HG02798 (cell line): ENCODE results near the gene SLC7A14.

Source experiments
- ATAC-seq: cut with Tn5 transposase; IDR thresholded peaks from one replicate; pipeline ENCODE4 v1.9.1; 2021; ENCODE audit warnings: mild to moderate bottlenecking; ENCODE audit not compliant: unreplicated experiment, poor library complexity

The SLC7A14 gene

DNA sequence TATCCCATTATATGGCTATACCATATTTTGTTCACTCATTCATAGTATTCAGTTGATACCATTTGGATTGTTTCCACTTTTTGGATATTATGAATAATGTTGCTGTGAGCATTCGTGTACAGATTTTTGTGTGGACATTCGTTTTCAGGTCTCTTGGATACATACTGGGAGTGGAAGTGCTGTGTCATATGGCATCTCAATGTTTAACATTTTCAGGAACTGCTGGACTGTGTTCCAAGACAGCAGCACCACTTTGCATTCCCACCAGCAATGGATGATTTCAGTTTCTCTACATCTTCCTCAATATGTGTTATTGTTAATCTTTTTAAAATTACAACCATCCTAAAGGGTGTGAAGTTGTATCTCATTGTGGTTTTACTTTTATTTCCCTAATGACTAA is 34.6 kb downstream of the SLC7A14 start:
- no peak for ATAC-seq

DNA sequence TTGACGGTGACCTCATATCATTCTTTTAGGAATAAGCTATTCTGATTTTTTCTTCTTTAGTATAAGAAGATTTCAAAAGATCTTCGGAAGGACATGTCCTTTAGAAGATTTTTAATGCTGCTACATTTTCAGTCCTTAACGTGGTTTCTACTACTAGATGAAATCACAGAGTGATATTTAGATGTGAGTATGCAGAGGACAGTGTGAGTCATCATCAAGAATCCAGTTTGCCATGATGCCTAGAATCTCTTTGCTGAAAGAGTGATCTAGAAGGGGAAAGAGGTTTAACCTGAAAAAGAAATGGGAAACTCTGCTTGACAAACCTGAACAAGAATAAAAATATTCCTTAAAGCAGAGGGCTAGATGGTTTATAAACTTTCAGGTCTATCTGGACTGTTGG is 43.2 kb downstream of the SLC7A14 start:
- no peak for ATAC-seq

DNA sequence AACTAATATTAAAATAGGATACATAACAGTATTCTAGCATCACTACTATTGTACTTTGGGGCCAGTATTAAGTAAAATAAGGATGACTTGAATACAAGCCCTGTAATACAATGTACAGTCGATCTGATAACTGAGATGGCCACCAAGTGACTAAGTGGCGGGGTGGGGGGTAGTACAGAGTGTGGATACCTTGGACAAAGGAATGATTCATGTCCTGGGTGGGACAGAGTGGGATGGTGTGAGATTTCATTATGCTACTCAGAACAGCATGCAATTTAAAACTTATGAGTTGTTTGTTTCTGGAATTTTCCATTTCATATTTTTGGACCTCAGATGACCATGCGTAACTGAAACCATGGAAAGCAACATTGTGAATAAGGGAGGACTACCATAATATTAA is 46.0 kb downstream of the SLC7A14 start:
- no peak for ATAC-seq

DNA sequence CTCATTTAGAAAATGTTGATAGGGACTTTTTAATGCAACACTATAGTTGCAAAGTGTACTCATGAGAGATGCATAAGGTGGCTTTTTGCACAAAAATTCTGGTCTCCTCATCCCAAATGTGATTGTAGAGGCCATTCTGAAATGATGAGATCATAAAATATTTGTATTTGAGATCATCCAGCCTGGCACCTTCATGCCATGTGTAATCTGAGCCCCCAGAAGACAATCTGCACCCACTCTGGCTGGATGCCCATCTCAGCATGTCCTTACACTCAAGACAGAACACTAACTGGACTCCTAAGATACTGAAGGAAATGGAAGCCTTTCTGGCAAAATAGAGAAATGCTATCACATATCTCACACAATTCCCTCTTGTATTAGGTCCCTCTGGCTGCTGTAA is 49.2 kb downstream of the SLC7A14 start:
- ATAC-seq, result no peak

- no peak for ATAC-seq
Measured at GRCh38 chr3:170534227-170534626, 51.6 kb downstream of the SLC7A14 start.

GRCh38 chr3:170532573-170532972 is 53.3 kb downstream of the SLC7A14 start:
- no peak for ATAC-seq

- ATAC-seq, result no peak
Measured at GRCh38 chr3:170531657-170532335, 54.1 kb downstream of the SLC7A14 start.

- ATAC-seq, result no peak
Measured at GRCh38 chr3:170531054-170531453, 54.8 kb downstream of the SLC7A14 start.

- no peak for ATAC-seq
Measured at GRCh38 chr3:170529912-170530311, 56.0 kb downstream of the SLC7A14 start.

DNA sequence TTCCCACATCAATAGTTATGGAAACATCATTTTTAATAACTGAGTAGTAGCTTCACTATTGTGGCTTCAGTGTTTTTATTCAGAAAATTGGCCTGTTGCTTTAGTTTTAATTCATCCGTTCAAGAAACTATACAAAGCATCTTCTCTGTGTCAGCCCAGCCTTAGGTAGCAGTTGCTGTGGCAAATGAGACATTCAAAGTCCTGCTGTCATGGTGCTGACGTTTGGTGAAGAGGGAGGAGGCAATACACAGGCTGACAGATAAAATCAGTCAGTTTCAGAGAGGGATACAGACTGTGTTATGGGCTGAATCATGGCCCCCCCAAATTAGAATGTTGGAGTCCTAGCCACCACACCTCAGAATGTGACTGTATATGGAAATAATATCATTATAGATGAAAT is 56.5 kb downstream of the SLC7A14 start:
- no peak for ATAC-seq

DNA sequence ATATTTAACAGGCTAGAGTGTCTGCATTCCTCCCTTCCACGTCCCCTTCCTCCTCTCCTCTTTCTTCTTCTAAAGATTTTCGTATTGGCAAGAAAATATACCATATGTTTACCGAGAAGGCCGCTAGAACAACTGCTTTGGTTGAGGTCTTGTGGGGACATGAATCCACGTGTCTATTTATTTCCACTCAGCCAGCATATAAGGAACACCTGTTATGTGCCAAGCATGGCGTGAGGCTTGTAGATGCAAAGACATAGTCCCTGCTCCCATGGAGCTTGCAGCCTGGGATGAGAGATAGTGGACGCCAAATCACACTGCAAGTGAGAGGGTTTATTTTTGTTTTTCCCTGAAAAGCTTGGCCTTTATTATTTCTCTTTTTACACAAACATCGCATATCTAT is 57.1 kb downstream of the SLC7A14 start:
- ATAC-seq, result no peak

DNA sequence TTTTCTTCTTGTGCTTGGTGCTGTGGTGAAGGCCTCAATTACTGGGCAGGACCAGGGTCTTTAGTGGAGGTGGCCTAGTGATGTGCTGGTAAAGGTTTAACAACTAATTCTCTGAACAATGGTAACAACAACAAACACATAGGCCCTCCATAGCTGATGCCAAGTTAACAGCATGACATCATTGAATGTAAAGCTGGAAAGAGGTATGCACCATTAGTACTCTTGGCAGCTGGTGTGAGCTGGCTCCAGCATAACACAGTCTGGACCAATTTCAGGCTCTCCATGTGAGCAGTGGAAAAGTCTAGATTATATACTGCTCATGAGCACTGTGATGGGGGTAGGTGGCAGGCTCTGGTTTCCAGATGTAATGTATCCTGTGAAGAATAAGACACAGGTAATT is 61.8 kb downstream of the SLC7A14 start:
- ATAC-seq, result no peak

DNA sequence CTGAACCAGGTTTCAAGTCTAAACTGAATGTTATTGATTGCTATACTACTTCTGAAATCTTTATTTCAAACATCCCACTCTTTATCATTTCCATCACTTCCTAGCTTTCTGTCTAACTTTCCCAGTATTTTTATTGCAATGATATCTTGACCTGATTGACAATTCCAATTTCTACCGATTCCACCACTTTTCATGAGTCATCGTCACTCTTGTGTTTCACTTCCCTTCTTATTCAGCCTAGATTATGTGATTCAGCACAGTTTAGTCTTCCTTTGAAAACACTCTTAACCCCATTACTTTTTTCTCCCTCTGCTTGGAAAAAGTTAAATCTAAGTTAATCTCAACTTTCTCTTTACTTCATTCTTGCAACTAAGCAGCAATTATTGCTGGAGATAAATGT is 62.6 kb downstream of the SLC7A14 start:
- ATAC-seq, result no peak

GRCh38 chr3:170522201-170522600 is 63.7 kb downstream of the SLC7A14 start:
- ATAC-seq, result no peak

- no peak for ATAC-seq
Measured at GRCh38 chr3:170520996-170521395, 64.9 kb downstream of the SLC7A14 start.

DNA sequence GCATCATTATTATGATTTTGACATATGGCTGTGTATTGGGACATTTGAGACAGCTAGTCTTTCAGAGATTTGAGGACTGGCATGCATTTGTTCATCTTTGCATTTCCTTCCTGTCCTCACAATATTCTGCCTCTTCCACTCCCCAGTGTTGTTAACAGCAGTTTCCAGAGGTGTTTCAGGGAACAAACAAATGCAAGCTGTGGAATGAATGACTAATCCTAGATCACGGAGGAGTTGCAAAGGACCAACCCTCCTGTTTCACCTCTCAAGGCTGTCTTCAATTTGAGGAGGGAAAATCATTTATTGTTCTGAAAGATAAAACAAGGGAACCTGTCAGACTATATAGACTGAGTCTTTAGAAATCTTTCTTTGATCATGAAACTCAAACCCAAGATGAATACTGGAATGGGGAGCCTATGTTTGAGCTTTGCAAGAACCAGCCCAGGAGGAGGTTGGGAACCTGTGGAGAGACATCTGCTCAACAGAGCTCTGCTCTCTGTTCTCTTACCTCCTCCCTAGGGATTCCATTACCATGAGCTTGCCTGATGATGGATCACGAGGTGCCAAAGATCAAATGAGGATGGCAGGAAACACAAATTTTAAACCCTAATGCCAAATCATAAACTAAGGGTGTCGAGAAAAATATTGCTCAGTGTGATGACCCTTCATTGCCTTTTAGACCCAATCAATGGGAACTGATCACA is 68.5 kb downstream of the SLC7A14 start:
- no peak for ATAC-seq

GRCh38 chr3:170513642-170514041 is 72.2 kb downstream of the SLC7A14 start:
- ATAC-seq, result no peak

- ATAC-seq, result no peak
Measured at GRCh38 chr3:170511371-170511770, 74.5 kb downstream of the SLC7A14 start.

GRCh38 chr3:170508839-170509238 is 77.0 kb downstream of the SLC7A14 start:
- no peak for ATAC-seq

GRCh38 chr3:170508291-170508690 is 77.6 kb downstream of the SLC7A14 start:
- no peak for ATAC-seq

DNA sequence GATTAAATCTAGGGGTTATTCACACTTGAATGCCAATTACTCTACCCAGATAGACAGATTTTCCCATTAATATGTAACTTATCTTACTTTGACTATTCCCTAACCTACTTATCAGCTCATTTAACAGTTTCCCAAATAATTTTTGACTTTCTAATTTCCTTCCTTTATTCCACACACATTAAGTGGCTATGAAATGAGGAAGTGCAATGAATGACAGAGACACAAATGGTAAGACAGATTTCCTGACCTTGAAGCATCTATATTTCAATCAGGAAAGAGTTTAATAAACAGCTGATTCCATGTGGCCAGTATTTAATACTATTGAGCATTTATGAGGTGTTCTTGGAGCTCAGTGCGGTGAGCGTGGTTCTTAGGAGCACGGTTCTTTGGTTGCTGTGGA is 78.8 kb downstream of the SLC7A14 start:
- ATAC-seq, result no peak

DNA sequence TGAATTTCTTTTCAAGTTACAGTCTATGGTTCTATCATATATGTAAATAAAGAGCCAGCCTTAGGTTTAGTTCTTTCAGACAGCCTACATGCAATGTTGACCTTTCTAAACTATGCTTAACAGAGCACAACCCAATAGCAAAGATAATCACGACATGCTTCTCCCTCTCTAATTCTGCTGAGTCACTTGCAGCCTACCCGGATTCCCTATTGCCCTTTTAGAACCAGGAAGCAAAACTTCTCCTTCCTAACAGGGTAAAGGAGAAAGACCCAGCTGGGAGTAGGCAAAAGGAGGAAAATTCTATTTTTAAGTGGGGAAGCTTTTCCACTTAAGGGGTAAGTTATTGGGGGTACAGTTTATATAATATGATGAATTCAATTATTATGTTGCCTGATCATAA is 79.3 kb downstream of the SLC7A14 start:
- ATAC-seq, result no peak
